HG02798 (cell line): ENCODE measurements around the gene ARHGAP20.

Experiments used
- ATAC-seq: cut with Tn5 transposase; IDR thresholded peaks from one replicate; pipeline ENCODE4 v1.9.1; 2021; ENCODE audit warnings: mild to moderate bottlenecking; ENCODE audit not compliant: unreplicated experiment, poor library complexity

ARHGAP20 gene

GRCh38 chr11:110711776-110712658 is at the start of gene ARHGAP20:
ARHGAP20 (minus strand) TSS chr11:110712437; CDS start chr11:110712231, 206 bp downstream.
- ATAC-seq: peak; percentile 81

GRCh38 chr11:110761991-110762390 is 49.8 kb upstream of the ARHGAP20 start:
- ATAC-seq: no peak

- ATAC-seq: no peak
Observed at GRCh38 chr11:110761131-110761530, 48.9 kb upstream of the ARHGAP20 start.

GRCh38 chr11:110759972-110760381 is 47.7 kb upstream of the ARHGAP20 start:
- no peak for ATAC-seq

- no peak for ATAC-seq
Observed at GRCh38 chr11:110757962-110758755, 45.9 kb upstream of the ARHGAP20 start.

- ATAC-seq: no peak
Observed at GRCh38 chr11:110757066-110757465, 44.8 kb upstream of the ARHGAP20 start.

GRCh38 chr11:110755941-110756340 is 43.7 kb upstream of the ARHGAP20 start:
- ATAC-seq: no peak

GRCh38 chr11:110752890-110753289 is 40.7 kb upstream of the ARHGAP20 start:
- ATAC-seq: no peak

- no peak for ATAC-seq
Observed at GRCh38 chr11:110750100-110750499, 37.9 kb upstream of the ARHGAP20 start.

- ATAC-seq: no peak
Observed at GRCh38 chr11:110747531-110747930, 35.3 kb upstream of the ARHGAP20 start.

- no peak for ATAC-seq
Observed at GRCh38 chr11:110738641-110739040, 26.4 kb upstream of the ARHGAP20 start.

GRCh38 chr11:110737593-110737992 is 25.4 kb upstream of the ARHGAP20 start:
- ATAC-seq: no peak

GRCh38 chr11:110736171-110736553 is 23.9 kb upstream of the ARHGAP20 start:
- ATAC-seq: no peak

- no peak for ATAC-seq
Observed at GRCh38 chr11:110735455-110736170, 23.4 kb upstream of the ARHGAP20 start.

GRCh38 chr11:110734790-110735189 is 22.6 kb upstream of the ARHGAP20 start:
- ATAC-seq: no peak

- ATAC-seq: no peak
Observed at GRCh38 chr11:110730773-110731172, 18.5 kb upstream of the ARHGAP20 start.

GRCh38 chr11:110728883-110729282 is 16.6 kb upstream of the ARHGAP20 start:
- ATAC-seq: no peak

GRCh38 chr11:110728476-110728875 is 16.2 kb upstream of the ARHGAP20 start:
- ATAC-seq: no peak

GRCh38 chr11:110724358-110724757 is 12.1 kb upstream of the ARHGAP20 start:
- ATAC-seq: no peak

- no peak for ATAC-seq
Observed at GRCh38 chr11:110720431-110721275, 8.4 kb upstream of the ARHGAP20 start.
